ENCODE measurements around the gene TBX1. TPM values are rescaled to one million over a fixed set of nuclear protein-coding genes. Genes with fewer than 3 reads are reported as not detected.

TBX1 gene
- total RNA-seq, 1 donor from 2014 or later, result not detected

GRCh38 chr22:19764636-19765476 lies 4.3 kb downstream of the TBX1 start:
- Mint-ChIP-seq H3K27ac (no peak overlapping the region), H3K9me3 (peaks cover 7% of the 10 kb centered on the region), H3K27me3 (ENCODE audit: insufficient read depth, low read depth) (peaks cover 75% of the 10 kb centered on the region), H3K36me3 (no peaks in the 10 kb centered on the region), H3K4me1 (peaks cover 24% of the 10 kb centered on the region), H3K4me3 (peak overlapping the region; percentile 63)
- Histone ChIP-seq H3K4me3 (no peak overlapping the region), H3K9me3 (ENCODE audit: low read depth) (no peaks in the 10 kb centered on the region), H3K27ac (no peak overlapping the region), H3K9ac (no peak overlapping the region), H3F3A (ENCODE audit: low read depth) (peaks cover 25% of the 10 kb centered on the region), H4K20me1 (ENCODE audit: low read depth) (peaks cover 69% of the 10 kb centered on the region), H3K4me2 (no peak overlapping the region), H3K36me3 (no peaks in the 10 kb centered on the region), H3K79me2 (ENCODE audit: low read depth) (no peaks in the 10 kb centered on the region), H3K27me3 (peaks cover 99% of the 10 kb centered on the region), H3K4me1 (peaks cover 6% of the 10 kb centered on the region), H2AFZ (replicated peaks) (no peak overlapping the region)
- peak; percentile 41 for DNase-seq (ENCODE audit: low spot score)
- TF ChIP-seq EZH2 (IDR thresholded peaks at IDR 0.05) (peak; percentile 93), EZH2phosphoT487 (IDR thresholded peaks at IDR 0.05) (no peak)

GRCh38 chr22:19765477-19766239 lies 5.1 kb downstream of the TBX1 start:
- Histone ChIP-seq H3K79me2 (ENCODE audit: low read depth) (no peaks in the 10 kb centered on the region), H3F3A (ENCODE audit: low read depth) (peaks cover 21% of the 10 kb centered on the region), H3K27me3 (peaks cover 100% of the 10 kb centered on the region), H3K9ac (no peak overlapping the region), H3K4me2 (peak overlapping the region; percentile 52), H3K4me3 (peak overlapping the region; percentile 25), H3K9me3 (ENCODE audit: low read depth) (no peaks in the 10 kb centered on the region), H3K27ac (no peak overlapping the region), H2AFZ (replicated peaks) (no peak overlapping the region), H4K20me1 (ENCODE audit: low read depth) (peaks cover 65% of the 10 kb centered on the region), H3K36me3 (no peaks in the 10 kb centered on the region), H3K4me1 (peaks cover 2% of the 10 kb centered on the region)
- H3K27ac Mint-ChIP-seq, result no peak overlapping the region
- peaks cover 7% of the 10 kb centered on the region for H3K9me3 Mint-ChIP-seq
- H3K4me3 Mint-ChIP-seq, result no peak overlapping the region
- H3K4me1 Mint-ChIP-seq, result peaks cover 19% of the 10 kb centered on the region
- DNase-seq (ENCODE audit: low spot score), result peak; percentile 52
- TF ChIP-seq EZH2 (IDR thresholded peaks at IDR 0.05) (peak; percentile 79), CTCF (IDR thresholded peaks at IDR 0.05) (no peak), EZH2phosphoT487 (IDR thresholded peaks at IDR 0.05) (peak; percentile 93)
- H3K36me3 Mint-ChIP-seq, result no peaks in the 10 kb centered on the region
- peaks cover 70% of the 10 kb centered on the region for H3K27me3 Mint-ChIP-seq (ENCODE audit: insufficient read depth, low read depth)

- Histone ChIP-seq H3K27me3 (peaks cover 100% of the 10 kb centered on the region), H3K79me2 (ENCODE audit: low read depth) (no peaks in the 10 kb centered on the region), H3K9me3 (ENCODE audit: low read depth) (no peaks in the 10 kb centered on the region), H3F3A (ENCODE audit: low read depth) (peaks cover 21% of the 10 kb centered on the region), H2AFZ (replicated peaks) (peak overlapping the region; percentile 42), H4K20me1 (ENCODE audit: low read depth) (peaks cover 65% of the 10 kb centered on the region), H3K4me3 (peak overlapping the region; percentile 27), H3K4me1 (peaks cover under 1% of the 10 kb centered on the region), H3K36me3 (no peaks in the 10 kb centered on the region), H3K9ac (no peak overlapping the region), H3K4me2 (peak overlapping the region; percentile 58), H3K27ac (no peak overlapping the region)
- Mint-ChIP-seq H3K36me3 (no peaks in the 10 kb centered on the region), H3K4me1 (peaks cover 19% of the 10 kb centered on the region), H3K4me3 (no peak overlapping the region), H3K27ac (no peak overlapping the region), H3K27me3 (ENCODE audit: insufficient read depth, low read depth) (peaks cover 70% of the 10 kb centered on the region), H3K9me3 (peaks cover 7% of the 10 kb centered on the region)
- no peak for TF ChIP-seq EZH2phosphoT487 (IDR thresholded peaks at IDR 0.05)
- TF ChIP-seq CTCF (IDR thresholded peaks at IDR 0.05), result no peak
- TF ChIP-seq EZH2 (IDR thresholded peaks at IDR 0.05), result no peak
- DNase-seq (ENCODE audit: low spot score), result peak; percentile 68
Observed at GRCh38 chr22:19766240-19766510, 5.6 kb downstream of the TBX1 start.

Data from neural progenitor cell (in vitro differentiated cells).